Skeletal muscle satellite cell (primary cell): ENCODE measurements around the gene MTERF1.

Experiments
- H3K27me3 ChIP-seq: 2 replicates; pipeline ENCODE4 v1.7.0; 2013; ENCODE audit warnings: low read length; ENCODE audit not compliant: control insufficient read depth, insufficient read depth
- H3K36me3 ChIP-seq: 2 replicates; pipeline ENCODE4 v1.7.0; 2013; ENCODE audit warnings: mild to moderate bottlenecking, control low read depth, low read length; ENCODE audit not compliant: insufficient read depth
- H3K4me1 ChIP-seq: 2 replicates; pipeline ENCODE4 v1.7.0; 2013; ENCODE audit warnings: low read length; ENCODE audit not compliant: control insufficient read depth, insufficient read depth
- H3K4me2 ChIP-seq: 2 replicates; pipeline ENCODE4 v1.7.0; 2013; ENCODE audit warnings: mild to moderate bottlenecking, low read length
- H3K4me3 ChIP-seq: 2 replicates; pipeline ENCODE4 v1.7.0; 2013; ENCODE audit warnings: low read length
- H3K9ac ChIP-seq: 2 replicates; pipeline ENCODE4 v1.7.0; 2013; ENCODE audit warnings: mild to moderate bottlenecking, low read depth, low read length, moderate library complexity
- H3K9me3 ChIP-seq: replicated peaks from 2 replicates; pipeline ENCODE4 v1.7.0; 2013; ENCODE audit warnings: mild to moderate bottlenecking, control low read depth, low read length

MTERF1 gene

DNA sequence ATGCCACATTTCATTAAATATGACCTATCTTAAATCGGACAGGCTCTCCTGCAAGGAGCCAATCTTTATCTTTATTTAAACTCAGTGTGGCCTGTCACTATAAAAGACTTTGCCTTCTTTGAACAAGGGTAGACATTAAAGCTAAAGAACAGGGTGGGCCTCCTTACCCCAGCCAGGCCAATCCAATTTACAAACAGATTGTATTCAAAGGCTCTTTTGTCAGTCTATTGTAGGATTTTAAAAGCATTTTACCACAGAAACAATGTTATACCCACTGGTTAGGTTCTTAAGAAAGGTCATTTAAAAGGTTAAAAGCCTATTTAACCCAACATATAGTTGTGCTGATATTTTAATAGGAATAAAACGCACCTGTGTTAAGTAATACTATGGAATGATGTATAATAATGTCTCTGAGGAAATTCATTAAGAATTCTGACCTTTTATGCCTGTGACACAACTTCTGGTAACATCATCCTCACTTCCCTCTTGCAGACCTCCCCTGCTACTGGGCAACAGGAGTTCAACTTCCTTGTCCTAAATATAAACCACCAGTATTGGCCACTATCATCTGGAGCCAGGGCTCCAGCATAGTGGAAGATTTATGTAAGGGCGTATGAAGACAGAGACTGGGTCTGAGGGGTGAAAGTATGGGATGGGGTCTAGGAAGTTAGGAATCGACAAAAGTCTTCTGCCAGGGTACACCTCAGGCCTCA lies 32.5 kb downstream of the MTERF1 start:
- Histone ChIP-seq H3K4me1 (peaks cover 11% of the 10 kb centered on the region), H3K36me3 (no peaks in the 10 kb centered on the region), H3K4me3 (no peak overlapping the region), H3K9me3 (no peaks in the 10 kb centered on the region), H3K4me2 (no peak overlapping the region), H3K27me3 (no peaks in the 10 kb centered on the region), H3K9ac (no peak overlapping the region)

DNA sequence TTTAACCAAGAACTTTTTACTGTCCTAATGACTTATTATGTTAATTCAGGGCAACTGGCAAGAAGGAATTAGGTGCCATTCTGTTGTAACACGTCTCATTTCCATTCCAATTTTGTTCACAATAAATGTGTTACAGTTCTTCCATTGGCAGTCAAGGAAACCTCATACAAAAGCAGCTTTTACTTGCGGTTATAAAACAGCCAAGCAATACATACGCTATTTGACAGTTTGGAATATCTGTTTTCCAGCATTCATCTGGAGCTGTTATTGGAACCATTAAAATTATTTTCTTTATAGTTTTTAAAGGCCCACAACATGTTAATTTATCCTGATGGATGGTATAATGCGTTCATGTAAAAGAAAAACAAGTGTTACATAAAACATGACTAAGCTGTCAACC lies 33.3 kb downstream of the MTERF1 start:
- Histone ChIP-seq H3K36me3 (no peaks in the 10 kb centered on the region), H3K4me3 (no peak overlapping the region), H3K4me2 (no peak overlapping the region), H3K27me3 (no peaks in the 10 kb centered on the region), H3K9me3 (no peaks in the 10 kb centered on the region), H3K4me1 (peaks cover 11% of the 10 kb centered on the region), H3K9ac (no peak overlapping the region)

DNA sequence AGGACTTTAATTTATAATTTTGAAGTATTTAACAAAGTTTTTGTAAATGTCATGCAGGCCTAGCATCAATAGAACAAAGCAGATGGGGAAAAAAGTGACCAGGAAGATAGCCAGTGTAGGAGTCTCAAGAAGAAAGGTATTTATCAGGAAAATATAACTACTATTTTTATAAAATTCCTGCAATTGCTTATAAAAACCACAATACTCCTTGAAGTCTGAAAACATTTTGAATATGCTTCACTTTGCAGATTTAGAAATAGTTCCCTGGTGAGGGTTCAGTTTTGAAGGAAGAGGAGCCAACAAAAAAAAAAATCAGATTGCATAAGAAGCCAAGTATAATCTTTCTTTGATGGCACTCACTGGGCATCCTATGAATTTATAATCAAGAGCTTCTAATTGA lies 34.1 kb downstream of the MTERF1 start:
- Histone ChIP-seq H3K36me3 (no peaks in the 10 kb centered on the region), H3K4me2 (no peak overlapping the region), H3K4me1 (peaks cover 11% of the 10 kb centered on the region), H3K9me3 (no peaks in the 10 kb centered on the region), H3K27me3 (no peaks in the 10 kb centered on the region), H3K4me3 (no peak overlapping the region), H3K9ac (no peak overlapping the region)

DNA sequence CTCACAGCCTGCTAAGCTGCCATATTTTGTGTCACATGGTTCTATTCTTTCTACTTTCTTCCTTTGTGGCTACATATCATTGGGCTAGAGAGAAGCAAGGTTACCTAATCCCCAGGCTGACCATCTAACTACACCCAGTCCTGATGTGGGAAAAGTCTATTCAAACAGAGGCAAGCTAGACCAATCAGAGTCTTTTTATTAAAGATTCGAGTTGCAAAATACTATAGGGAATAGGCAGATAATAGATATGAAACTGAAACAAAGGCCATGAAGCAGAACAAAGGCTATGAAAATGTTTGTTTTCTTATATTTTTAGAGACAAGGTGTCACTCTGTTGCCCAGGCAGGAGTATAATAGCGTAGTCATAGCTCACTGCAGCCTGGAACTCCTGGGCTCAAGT lies 36.7 kb downstream of the MTERF1 start:
- Histone ChIP-seq H3K27me3 (no peaks in the 10 kb centered on the region), H3K36me3 (no peaks in the 10 kb centered on the region), H3K4me2 (no peak overlapping the region), H3K4me1 (no peaks in the 10 kb centered on the region), H3K4me3 (no peak overlapping the region), H3K9ac (no peak overlapping the region), H3K9me3 (no peaks in the 10 kb centered on the region)

DNA sequence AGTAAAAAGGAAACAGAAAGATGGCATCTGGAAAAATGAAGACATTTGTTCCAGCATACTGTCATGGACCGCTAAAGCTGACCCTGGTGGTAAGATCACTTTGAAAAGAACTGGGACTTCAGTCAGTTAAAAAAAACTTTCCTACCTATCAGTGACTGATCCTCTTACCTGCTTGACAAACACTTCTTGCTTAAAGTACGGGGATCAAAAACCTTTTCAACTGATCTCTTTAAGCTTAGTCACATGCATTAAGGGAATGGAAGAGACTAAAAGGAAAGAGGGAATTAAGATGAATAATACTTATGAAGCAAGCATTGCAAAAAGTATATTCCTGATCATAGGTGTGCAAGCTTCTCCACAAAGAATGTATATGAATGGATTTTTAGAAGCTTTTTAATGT lies 42.1 kb downstream of the MTERF1 start:
- Histone ChIP-seq H3K4me1 (no peaks in the 10 kb centered on the region), H3K4me2 (no peak overlapping the region), H3K4me3 (no peak overlapping the region), H3K36me3 (no peaks in the 10 kb centered on the region), H3K9ac (no peak overlapping the region), H3K9me3 (no peaks in the 10 kb centered on the region), H3K27me3 (no peaks in the 10 kb centered on the region)

DNA sequence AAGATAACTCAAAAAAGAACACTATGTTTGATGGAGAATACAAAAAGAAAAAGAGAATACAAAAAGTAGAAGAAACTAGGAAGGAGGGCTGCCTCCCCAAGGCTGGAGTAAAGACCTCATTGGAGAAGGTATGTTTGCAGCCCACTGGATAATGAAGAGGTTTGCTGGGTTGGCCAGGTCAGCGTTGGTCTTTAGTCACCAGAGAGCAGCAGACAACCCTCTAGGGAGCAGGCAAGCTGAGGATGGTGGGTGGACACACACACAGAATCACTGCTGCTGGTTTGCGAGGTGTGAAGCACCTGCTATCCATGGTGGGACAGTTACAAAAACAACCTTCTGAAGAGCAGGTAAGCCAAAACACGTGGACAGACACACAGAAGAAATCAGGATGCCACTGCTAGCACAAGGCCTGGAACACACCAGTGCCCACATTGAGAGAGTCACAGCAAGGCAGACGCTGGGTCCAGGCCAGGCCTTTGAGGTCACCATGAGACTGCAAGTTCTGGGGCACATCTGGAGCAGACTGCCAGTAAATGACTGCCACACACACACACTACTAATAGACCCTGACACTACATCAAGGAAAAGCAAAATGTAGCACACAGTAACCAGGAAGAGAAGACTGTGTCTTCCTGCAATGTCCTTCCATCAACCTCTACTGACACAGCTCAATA lies 43.0 kb downstream of the MTERF1 start:
- Histone ChIP-seq H3K4me3 (no peak overlapping the region), H3K36me3 (no peaks in the 10 kb centered on the region), H3K27me3 (no peaks in the 10 kb centered on the region), H3K9me3 (no peaks in the 10 kb centered on the region), H3K4me2 (no peak overlapping the region), H3K9ac (no peak overlapping the region), H3K4me1 (no peaks in the 10 kb centered on the region)

DNA sequence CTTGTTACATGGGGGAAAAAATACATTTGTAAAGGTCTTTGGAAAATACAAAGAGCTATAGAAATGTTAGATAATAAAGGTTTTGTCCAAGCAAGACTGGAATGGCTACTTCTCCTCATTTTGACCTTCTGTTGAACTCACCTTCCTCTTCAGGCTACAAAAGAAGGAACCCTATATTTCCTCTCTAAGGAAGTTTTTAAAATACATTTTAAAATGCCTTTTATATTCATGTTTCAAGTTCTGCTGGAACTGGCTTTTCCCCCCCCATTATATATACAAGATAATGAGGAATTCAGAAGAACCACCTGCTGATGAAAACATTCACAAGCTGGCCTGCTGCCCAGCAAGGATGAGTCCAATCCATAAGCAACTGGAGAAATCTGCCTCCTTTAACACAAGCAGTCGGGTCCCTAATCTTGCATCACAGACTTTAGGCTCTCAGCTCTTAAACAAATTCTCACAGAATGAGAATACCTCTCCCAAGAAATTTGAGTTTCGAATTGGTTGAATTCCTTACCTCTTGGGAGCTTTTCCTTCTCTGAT lies 44.6 kb downstream of the MTERF1 start:
- H3K27me3 ChIP-seq = no peaks in the 10 kb centered on the region
- H3K9me3 ChIP-seq = no peaks in the 10 kb centered on the region
- H3K4me3 ChIP-seq = no peak overlapping the region
- no peaks in the 10 kb centered on the region for H3K36me3 ChIP-seq
- H3K9ac ChIP-seq = no peak overlapping the region
- H3K4me1 ChIP-seq = no peaks in the 10 kb centered on the region
- no peak overlapping the region for H3K4me2 ChIP-seq

DNA sequence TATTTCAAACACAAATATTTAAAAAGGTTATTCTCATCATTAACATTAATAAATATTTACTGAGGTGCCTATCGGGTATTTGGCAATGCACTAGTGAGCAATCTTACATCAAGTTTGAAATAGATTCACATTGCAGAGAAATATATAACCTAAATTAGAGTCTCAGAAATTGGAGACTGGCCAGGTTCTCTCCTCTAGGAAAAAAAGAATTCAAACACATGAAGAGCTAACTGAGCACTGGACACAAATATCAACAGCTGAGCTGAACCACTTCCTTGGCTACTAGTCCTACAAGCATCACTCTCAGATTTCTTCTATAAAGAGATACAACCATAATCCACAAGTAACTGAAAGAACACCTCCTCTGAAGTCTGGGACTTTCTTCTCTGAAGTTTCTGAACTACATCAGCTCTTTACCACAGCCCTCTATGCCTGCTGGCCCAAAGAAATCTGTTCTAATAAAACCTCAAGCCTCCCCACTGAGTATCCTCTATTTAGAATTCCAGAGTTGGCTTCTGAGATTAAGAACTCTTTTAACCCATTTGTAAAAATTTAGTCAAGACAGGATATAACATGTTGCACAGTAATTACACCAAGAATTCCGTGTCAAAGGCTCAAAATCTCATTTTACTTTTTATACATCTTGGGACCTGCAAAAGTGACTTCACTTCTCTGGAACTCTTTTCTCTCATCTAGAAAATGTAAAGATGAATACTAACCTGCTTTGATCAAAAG lies 45.2 kb downstream of the MTERF1 start:
- no peaks in the 10 kb centered on the region for H3K36me3 ChIP-seq
- no peak overlapping the region for H3K4me3 ChIP-seq
- H3K4me2 ChIP-seq = no peak overlapping the region
- H3K9ac ChIP-seq = no peak overlapping the region
- no peaks in the 10 kb centered on the region for H3K27me3 ChIP-seq
- no peaks in the 10 kb centered on the region for H3K9me3 ChIP-seq
- no peaks in the 10 kb centered on the region for H3K4me1 ChIP-seq

DNA sequence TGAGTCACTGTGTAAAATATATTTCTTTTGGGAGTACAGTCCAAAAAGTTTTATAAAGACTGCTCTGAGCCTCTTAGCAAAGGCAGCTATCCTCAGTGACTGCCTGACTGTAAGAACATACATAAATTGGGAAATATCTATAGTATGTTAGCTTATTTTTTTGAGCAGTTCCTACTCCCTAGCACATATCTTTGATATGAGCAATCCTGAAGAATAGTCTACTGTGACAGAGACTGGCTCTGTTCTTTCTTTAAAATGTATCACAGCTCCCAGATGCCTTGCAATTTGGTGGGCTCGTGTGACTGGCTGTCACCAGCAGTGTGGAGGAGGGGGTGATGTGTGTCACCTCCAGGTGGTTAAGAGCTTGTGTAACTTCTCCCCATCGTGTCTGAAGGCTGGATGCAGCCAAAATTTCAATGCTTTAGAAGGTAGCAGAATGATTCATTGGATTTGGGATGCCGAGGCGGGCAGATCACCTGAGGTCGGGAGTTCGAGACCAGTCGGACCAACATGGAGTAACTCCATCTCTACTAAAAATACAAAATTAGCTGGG lies 47.9 kb downstream of the MTERF1 start:
- H3K4me1 ChIP-seq = no peaks in the 10 kb centered on the region
- no peak overlapping the region for H3K9ac ChIP-seq
- no peak overlapping the region for H3K4me2 ChIP-seq
- no peaks in the 10 kb centered on the region for H3K36me3 ChIP-seq
- no peaks in the 10 kb centered on the region for H3K27me3 ChIP-seq
- H3K9me3 ChIP-seq = no peaks in the 10 kb centered on the region
- H3K4me3 ChIP-seq = no peak overlapping the region

DNA sequence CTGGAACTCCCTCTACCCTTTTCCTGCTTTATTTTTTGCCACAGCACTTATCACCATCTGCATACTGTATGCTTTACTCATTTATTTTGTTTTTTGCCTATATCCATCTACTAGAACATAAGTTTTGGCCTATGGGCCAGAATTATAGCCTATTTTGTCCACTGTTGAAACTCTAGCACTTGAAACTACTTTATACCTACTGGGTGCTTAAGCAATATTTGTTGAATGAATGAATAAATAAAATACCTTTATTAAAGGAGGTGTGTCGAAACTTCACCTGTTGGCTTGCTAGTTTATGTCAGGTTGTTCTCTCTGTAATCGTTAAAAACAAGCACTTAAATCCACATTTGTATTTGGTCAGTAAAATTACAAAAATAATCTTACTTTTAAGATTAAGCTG lies 53.3 kb downstream of the MTERF1 start:
- Histone ChIP-seq H3K4me2 (no peak overlapping the region), H3K4me1 (no peaks in the 10 kb centered on the region), H3K9ac (no peak overlapping the region), H3K27me3 (no peaks in the 10 kb centered on the region), H3K36me3 (no peaks in the 10 kb centered on the region), H3K9me3 (no peaks in the 10 kb centered on the region), H3K4me3 (no peak overlapping the region)

DNA sequence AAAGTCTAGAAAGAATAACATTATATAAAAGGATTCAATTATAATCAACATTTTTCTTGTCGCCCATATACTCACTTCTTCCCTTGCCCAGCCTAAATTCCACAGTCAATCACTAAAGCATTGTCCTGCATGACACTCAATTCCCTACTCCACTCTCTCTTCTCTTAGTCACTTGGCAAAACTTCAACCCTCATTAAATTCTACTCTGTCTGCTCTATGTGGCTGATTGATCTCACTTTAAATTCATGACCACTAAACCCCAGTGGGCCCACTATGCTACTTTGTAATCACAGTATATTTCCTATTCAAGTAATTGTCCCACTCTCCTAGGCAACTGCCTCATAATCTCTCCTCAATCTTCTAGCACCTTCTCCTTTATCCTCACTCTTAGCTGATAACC lies 54.1 kb downstream of the MTERF1 start:
- Histone ChIP-seq H3K4me1 (no peaks in the 10 kb centered on the region), H3K9me3 (no peaks in the 10 kb centered on the region), H3K4me2 (no peak overlapping the region), H3K9ac (no peak overlapping the region), H3K4me3 (no peak overlapping the region), H3K36me3 (no peaks in the 10 kb centered on the region), H3K27me3 (no peaks in the 10 kb centered on the region)
